ENCODE measurements around the gene MXD4. TPM values are rescaled to one million over a fixed set of nuclear protein-coding genes. Genes with fewer than 3 reads are reported as not detected.
"Not testable (repeated sequence)": the region's sequence is repeated elsewhere in the genome, so short reads cannot be mapped to it uniquely, and the experiment has no call there.

Gene MXD4
- total and polyA plus RNA-seq, 4 donors, result 36.9 to 75.4 (median 60.4) TPM

- DNase-seq (peak; percentile 38 to 48), ATAC-seq (ENCODE audit: low FRiP score) (no peak)
- Histone ChIP-seq H3K27me3 (ENCODE audit: control insufficient read depth in 1 of 2, insufficient read depth in 2 of 2, low read length in 1 of 2) (no peaks in the 10 kb centered on the region), H3K27ac (ENCODE audit: low read depth in 1 of 2, low read length in 2 of 2) (no peak overlapping the region), H3K4me3 (ENCODE audit: low read length in 2 of 2) (no peak overlapping the region), H3K4me1 (ENCODE audit: control insufficient read depth in 1 of 2, insufficient read depth in 2 of 2, low read length in 2 of 2) (no peaks in the 10 kb centered on the region), H3K9me3 (ENCODE audit: control insufficient read depth, low read length) (no peaks in the 10 kb centered on the region), H3K36me3 (ENCODE audit: control insufficient read depth in 1 of 2, insufficient read depth in 2 of 2, low read length in 1 of 2) (no peaks in the 10 kb centered on the region)
- intact Hi-C loops (cut with DNase I), result no loop called here
- WGBS, 2 donors, result 72% methylated on average over 10 of the region's 10 CpGs
Observed at GRCh38 chr4:2281575-2282343, 19.9 kb upstream of the MXD4 start.

- Histone ChIP-seq H3K4me3 (ENCODE audit: low read length in 2 of 2) (no peak overlapping the region), H3K27ac (ENCODE audit: low read depth in 1 of 2, low read length in 2 of 2) (no peak overlapping the region), H3K4me1 (ENCODE audit: control insufficient read depth in 1 of 2, insufficient read depth in 2 of 2, low read length in 2 of 2) (no peaks in the 10 kb centered on the region), H3K27me3 (ENCODE audit: control insufficient read depth in 1 of 2, insufficient read depth in 2 of 2, low read length in 1 of 2) (no peaks in the 10 kb centered on the region), H3K36me3 (ENCODE audit: control insufficient read depth in 1 of 2, insufficient read depth in 2 of 2, low read length in 1 of 2) (no peaks in the 10 kb centered on the region), H3K9me3 (ENCODE audit: control insufficient read depth, low read length) (no peaks in the 10 kb centered on the region)
- DNase-seq (peak; percentile 39 to 61), ATAC-seq (ENCODE audit: low FRiP score) (no peak)
- intact Hi-C loops (cut with DNase I), result no loop called here
- 89 to 91% methylated on average over 13 of the region's 13 CpGs for WGBS, 2 donors
Observed at GRCh38 chr4:2280531-2281300, 18.8 kb upstream of the MXD4 start.

- intact Hi-C loops (cut with DNase I), result no loop called here
- Histone ChIP-seq H3K36me3 (ENCODE audit: control insufficient read depth in 1 of 2, insufficient read depth in 2 of 2, low read length in 1 of 2) (no peaks in the 10 kb centered on the region), H3K4me1 (ENCODE audit: control insufficient read depth in 1 of 2, insufficient read depth in 2 of 2, low read length in 2 of 2) (no peaks in the 10 kb centered on the region), H3K27me3 (ENCODE audit: control insufficient read depth in 1 of 2, insufficient read depth in 2 of 2, low read length in 1 of 2) (no peaks in the 10 kb centered on the region), H3K4me3 (ENCODE audit: low read length in 2 of 2) (no peak overlapping the region), H3K27ac (ENCODE audit: low read depth in 1 of 2, low read length in 2 of 2) (no peak overlapping the region), H3K9me3 (ENCODE audit: control insufficient read depth, low read length) (no peaks in the 10 kb centered on the region)
- DNase-seq (peak in 1 of 2 donors; percentile 10), ATAC-seq (ENCODE audit: low FRiP score) (no peak)
- WGBS, 2 donors, result 96 to 98% methylated on average over 9 of the region's 9 CpGs
Observed at GRCh38 chr4:2277956-2278355, 16.0 kb upstream of the MXD4 start.

- ATAC-seq (ENCODE audit: low FRiP score) (no peak), DNase-seq (peak; percentile 13 to 73)
- WGBS, 2 donors, result 96% methylated on average over 30 of the region's 30 CpGs
- Histone ChIP-seq H3K27ac (ENCODE audit: low read depth in 1 of 2, low read length in 2 of 2) (no peak overlapping the region), H3K27me3 (ENCODE audit: control insufficient read depth in 1 of 2, insufficient read depth in 2 of 2, low read length in 1 of 2) (no peaks in the 10 kb centered on the region), H3K9me3 (ENCODE audit: control insufficient read depth, low read length) (no peaks in the 10 kb centered on the region), H3K4me3 (ENCODE audit: low read length in 2 of 2) (no peak overlapping the region), H3K36me3 (ENCODE audit: control insufficient read depth in 1 of 2, insufficient read depth in 2 of 2, low read length in 1 of 2) (no peaks in the 10 kb centered on the region), H3K4me1 (ENCODE audit: control insufficient read depth in 1 of 2, insufficient read depth in 2 of 2, low read length in 2 of 2) (no peaks in the 10 kb centered on the region)
- intact Hi-C loops (cut with DNase I), result no loop called here
Observed at GRCh38 chr4:2276581-2277325, 14.8 kb upstream of the MXD4 start.

- ATAC-seq (ENCODE audit: low FRiP score), result no peak
- no peaks in the 10 kb centered on the region for H3K27me3 ChIP-seq (ENCODE audit: control insufficient read depth in 1 of 2, insufficient read depth in 2 of 2, low read length in 1 of 2)
- no peaks in the 10 kb centered on the region for H3K4me1 ChIP-seq (ENCODE audit: control insufficient read depth in 1 of 2, insufficient read depth in 2 of 2, low read length in 2 of 2)
- 94 to 95% methylated on average over 44 of the region's 44 CpGs for WGBS, 2 donors
- H3K4me3 ChIP-seq (ENCODE audit: low read length in 2 of 2), result no peak overlapping the region
- intact Hi-C loops (cut with DNase I), result no loop called here
- no peaks in the 10 kb centered on the region for H3K9me3 ChIP-seq (ENCODE audit: control insufficient read depth, low read length)
- H3K27ac ChIP-seq (ENCODE audit: low read depth in 1 of 2, low read length in 2 of 2), result no peak overlapping the region
- H3K36me3 ChIP-seq (ENCODE audit: control insufficient read depth in 1 of 2, insufficient read depth in 2 of 2, low read length in 1 of 2), result no peaks in the 10 kb centered on the region
- peak; percentile 26 to 61 for DNase-seq
Observed at GRCh38 chr4:2275546-2276251, 13.8 kb upstream of the MXD4 start.

GRCh38 chr4:2275044-2275397 is 13.1 kb upstream of the MXD4 start:
- H3K27ac ChIP-seq (ENCODE audit: low read depth in 1 of 2, low read length in 2 of 2); H3K36me3 ChIP-seq (ENCODE audit: control insufficient read depth in 1 of 2, insufficient read depth in 2 of 2, low read length in 1 of 2); H3K4me1 ChIP-seq (ENCODE audit: control insufficient read depth in 1 of 2, insufficient read depth in 2 of 2, low read length in 2 of 2); H3K4me3 ChIP-seq (ENCODE audit: low read length in 2 of 2); ATAC-seq (ENCODE audit: low FRiP score); H3K9me3 ChIP-seq (ENCODE audit: control insufficient read depth, low read length); intact Hi-C loops (cut with DNase I); H3K27me3 ChIP-seq (ENCODE audit: control insufficient read depth in 1 of 2, insufficient read depth in 2 of 2, low read length in 1 of 2): not testable (repeated sequence)
- peak; percentile 22 to 28 for DNase-seq
- WGBS, 2 donors, result 91 to 95% methylated on average over 10 of the region's 10 CpGs

- intact Hi-C loops (cut with DNase I), result no loop called here
- no peaks in the 10 kb centered on the region for H3K36me3 ChIP-seq (ENCODE audit: control insufficient read depth in 1 of 2, insufficient read depth in 2 of 2, low read length in 1 of 2)
- no peak overlapping the region for H3K27ac ChIP-seq (ENCODE audit: low read depth in 1 of 2, low read length in 2 of 2)
- no peak for ATAC-seq (ENCODE audit: low FRiP score)
- no peaks in the 10 kb centered on the region for H3K27me3 ChIP-seq (ENCODE audit: control insufficient read depth in 1 of 2, insufficient read depth in 2 of 2, low read length in 1 of 2)
- peak; percentile 18 to 67 for DNase-seq
- 88 to 89% methylated on average over 21 of the region's 21 CpGs for WGBS, 2 donors
- H3K9me3 ChIP-seq (ENCODE audit: control insufficient read depth, low read length), result no peaks in the 10 kb centered on the region
- H3K4me1 ChIP-seq (ENCODE audit: control insufficient read depth in 1 of 2, insufficient read depth in 2 of 2, low read length in 2 of 2), result no peaks in the 10 kb centered on the region
- no peak overlapping the region for H3K4me3 ChIP-seq (ENCODE audit: low read length in 2 of 2)
Observed at GRCh38 chr4:2274320-2275043, 12.6 kb upstream of the MXD4 start.

Measured in aorta (tissue), 5 donors.